GM12892 (cell line): ENCODE results near the gene RAC3.

ENCODE experiments used
- POLR2A ChIP-seq: IDR thresholded peaks from 2 replicates; pipeline ENCODE4 v1.6.1; 2011; ENCODE audit warnings: low read depth, low read length, control low read depth
- POLR2AphosphoS5 ChIP-seq: IDR thresholded peaks from 2 replicates; pipeline ENCODE4 v1.6.1; 2011; ENCODE audit warnings: low read depth, low read length, control low read depth

DNA sequence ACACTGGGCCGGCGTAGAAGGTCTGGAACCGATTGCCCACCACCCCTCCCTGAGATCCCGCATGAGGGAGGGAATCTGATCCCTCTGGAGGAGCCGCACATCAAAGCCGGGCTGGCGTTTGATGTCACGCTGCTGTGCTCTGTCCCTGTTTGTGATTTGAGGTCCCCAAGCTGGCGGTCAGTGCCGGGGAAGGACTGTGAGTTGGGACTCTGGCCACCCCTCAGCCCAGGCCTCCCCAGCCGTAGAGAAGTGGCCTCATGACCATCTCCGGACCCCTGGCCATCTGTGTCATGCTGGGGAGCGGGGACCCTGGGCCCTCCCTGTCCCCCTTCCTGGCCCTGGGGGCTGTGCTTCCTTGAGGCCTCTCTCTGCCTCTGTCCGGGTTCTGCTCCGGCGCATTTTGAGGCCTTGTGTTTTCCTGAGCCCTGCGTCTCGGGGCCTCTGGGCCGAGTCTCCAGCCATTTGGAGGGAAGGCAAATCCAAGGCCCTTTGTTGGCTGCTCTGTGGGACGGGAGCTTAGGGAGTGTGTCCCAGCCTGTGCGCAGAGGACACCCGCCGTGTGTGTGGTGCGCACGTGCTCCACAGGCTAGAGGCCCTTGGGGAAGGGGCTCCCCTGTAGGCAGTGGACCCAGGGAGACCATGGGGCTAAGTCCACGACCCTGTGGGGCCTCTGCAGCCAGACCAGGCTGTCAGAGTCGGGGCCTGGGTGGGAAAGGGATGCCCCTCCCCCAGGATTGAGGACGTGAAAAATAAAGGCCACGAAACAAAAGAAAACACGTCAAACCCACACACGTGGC is 39.0 kb upstream of the RAC3 start:
- TF ChIP-seq POLR2AphosphoS5 (no peak), POLR2A (no peak)
